Right cardiac atrium (tissue), 5 donors: ENCODE measurements around the gene ERC1. TPM values are rescaled to one million over a fixed set of nuclear protein-coding genes. Genes with fewer than 3 reads are reported as not detected.

Experiments used
- ATAC-seq, 2 donors: fragments of 200-7000 bp; cut with Tn5 transposase; one replicate each; pipeline versions ENCODE4 v1.8.0 to v1.9.1; 2020; ENCODE audit warnings: moderate library complexity in 2 of 2, mild to moderate bottlenecking in 1 of 2
- DNase-seq, 3 donors: peaks; one replicate each; pipeline ENCODE4 v3.0.0-alpha.2; 2020
- H3K27ac ChIP-seq: one replicate; pipeline ENCODE4 v1.5.1; 2013; ENCODE audit warnings: mild to moderate bottlenecking, low read length, control low read depth, moderate library complexity
- H3K27me3 ChIP-seq: one replicate; pipeline ENCODE4 v1.6.1; 2013; ENCODE audit not compliant: control insufficient read depth, insufficient read depth
- H3K4me1 ChIP-seq: one replicate; pipeline ENCODE4 v1.6.1; 2013; ENCODE audit warnings: low read length; ENCODE audit not compliant: control insufficient read depth, insufficient read depth
- H3K4me3 ChIP-seq: one replicate; pipeline ENCODE4 v1.5.1; 2013; ENCODE audit warnings: low read length, control low read depth
- H3K9me3 ChIP-seq: one replicate; pipeline ENCODE4 v1.6.1; 2013; ENCODE audit warnings: low read length; ENCODE audit not compliant: control insufficient read depth
- WGBS: extraction: QIAGEN DNeasy Blood & Tissue Kit; methylation state at CpG from one replicate; pipeline ENCODE4 v1.1.7; 2013; 5-methylcytosine and 5-hydroxymethylcytosine counted together
- intact Hi-C, 4 donors: fragments of 100-400 bp; cut with DNase I; formaldehyde crosslinking; loops; one replicate each; pipeline versions ENCODE4 v1.11.0 to v1.14.0; 2022 to 2023
- polyA plus RNA-seq: library from polyadenylated mRNA; stranded (reverse); fragments of 200-250 nt; gene quantifications from one replicate; pipeline ENCODE4 v1.2.3, GENCODE V29; 2013
- total RNA-seq, 4 donors: library from RNA; stranded (reverse); fragmentation: NEBNext Ultra II Directional; extraction: Animal tissue kit (Norgen Biotek cat#: 25700); gene quantifications; one replicate each; pipeline ENCODE4 v1.2.1, GENCODE V29; 2021
- donor health status: healthy with polysubstance abuse.
- donor health status: DM: no; HTN: yes; CAD: no.
- donor health status: DM: no; HTN: no; CAD: no.
- donor health status: DM: no; HTN: yes; CAD: no; lungs with severe emphysema.
- donor health status: DM: yes; HTN: yes; CAD: no.

The ERC1 gene
- total and polyA plus RNA-seq, 5 donors: 15.0 to 71.4 (median 62.9) TPM

DNA sequence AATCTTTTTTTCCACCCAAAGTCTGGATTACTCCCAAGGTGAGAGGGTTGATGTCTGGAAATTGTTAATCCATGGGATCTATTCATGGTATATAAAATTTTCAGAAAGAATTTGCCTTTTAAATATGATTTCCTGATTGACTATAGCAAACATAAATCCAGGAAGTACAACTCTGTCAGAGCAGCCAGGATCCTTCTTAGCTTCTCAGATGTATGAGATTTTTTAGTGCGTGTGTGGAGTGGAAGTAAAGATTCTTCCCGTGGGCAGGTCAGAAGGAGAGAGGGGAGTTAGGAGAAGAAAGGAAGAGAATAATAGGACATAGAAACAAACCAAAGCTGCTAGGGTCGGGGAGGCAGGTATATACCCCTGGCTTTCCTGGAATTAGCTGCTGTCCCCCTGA lies 444.0 kb downstream of the ERC1 start:
- H3K9me3 ChIP-seq: no peaks in the 10 kb centered on the region
- ATAC-seq (no peak), DNase-seq (no peak)
- no peaks in the 10 kb centered on the region for H3K27me3 ChIP-seq
- H3K4me1 ChIP-seq: no peaks in the 10 kb centered on the region
- intact Hi-C loops: no loop called here
- H3K27ac ChIP-seq: no peak overlapping the region
- no peak overlapping the region for H3K4me3 ChIP-seq
- 71% methylated on average over 3 of the region's 3 CpGs for WGBS

DNA sequence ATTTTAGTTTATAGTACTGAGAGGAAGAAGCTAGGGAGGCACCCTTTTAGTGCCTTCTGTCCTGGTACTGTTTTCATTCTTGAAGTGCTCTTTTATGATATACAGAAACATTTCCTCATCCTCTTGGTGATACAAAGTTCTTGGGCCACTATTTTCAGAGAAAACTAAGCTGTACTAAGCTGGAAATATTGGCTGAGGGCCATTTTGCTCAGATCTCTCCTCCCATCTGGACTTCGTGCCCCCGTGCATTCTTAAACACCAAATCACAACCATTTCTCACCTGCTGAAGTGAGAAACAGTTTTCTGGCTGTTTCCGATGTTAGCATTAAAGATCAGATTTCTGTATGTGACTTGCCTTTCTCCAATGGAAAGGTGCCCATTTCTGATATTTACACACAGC lies 444.4 kb downstream of the ERC1 start:
- ATAC-seq: no peak
- WGBS: 50% methylated on average over 3 of the region's 3 CpGs
- H3K4me1 ChIP-seq: no peaks in the 10 kb centered on the region
- no peak overlapping the region for H3K4me3 ChIP-seq
- intact Hi-C loops: no loop called here
- no peaks in the 10 kb centered on the region for H3K9me3 ChIP-seq
- no peak for DNase-seq
- no peak overlapping the region for H3K27ac ChIP-seq
- H3K27me3 ChIP-seq: no peaks in the 10 kb centered on the region

DNA sequence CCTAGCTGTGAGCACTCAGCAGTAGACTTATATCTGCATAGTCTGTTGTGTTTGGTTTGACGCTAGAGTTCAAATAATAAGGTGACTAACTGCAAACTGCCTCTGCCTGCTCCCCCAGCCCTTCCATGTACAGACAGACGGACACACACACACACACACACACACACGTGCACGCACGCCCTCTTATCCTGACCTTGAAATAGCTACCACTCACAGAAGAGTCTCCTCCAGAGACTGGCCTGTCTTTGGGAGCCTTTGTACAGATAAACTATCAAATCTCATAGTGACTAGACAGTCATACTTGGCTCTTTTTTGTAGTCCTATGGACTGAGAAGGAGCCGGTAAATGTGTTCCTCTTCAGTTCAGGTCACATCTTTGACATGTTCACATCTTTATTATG lies 445.0 kb downstream of the ERC1 start:
- Histone ChIP-seq H3K4me3 (no peak overlapping the region), H3K27ac (no peak overlapping the region), H3K27me3 (no peaks in the 10 kb centered on the region), H3K4me1 (no peaks in the 10 kb centered on the region), H3K9me3 (no peaks in the 10 kb centered on the region)
- intact Hi-C loops: no loop called here
- peak in 2 of 3 donors; percentile 44 to 52 for DNase-seq
- 72% methylated on average over 6 of the region's 6 CpGs for WGBS
- ATAC-seq: peak; percentile 26 to 63

DNA sequence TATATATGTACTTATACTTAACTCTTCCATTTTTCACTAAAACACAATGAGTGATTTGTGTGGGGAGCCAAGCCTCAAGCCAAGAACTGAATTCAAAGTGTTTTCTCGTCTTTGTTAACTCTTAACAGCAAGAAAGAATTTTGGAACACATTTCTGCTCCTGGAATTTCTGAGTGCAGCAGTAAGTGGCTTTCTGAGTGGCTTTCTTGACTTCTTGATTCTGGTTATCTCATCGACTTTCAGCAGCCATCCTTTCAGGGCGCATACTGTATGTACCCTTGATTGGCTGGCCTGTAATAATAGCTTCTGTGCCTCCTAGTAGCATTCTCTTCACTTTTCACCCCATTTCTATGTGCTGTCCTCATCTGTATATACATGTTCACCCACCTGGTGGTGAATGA lies 446.0 kb downstream of the ERC1 start:
- 58% methylated on average over 3 of the region's 3 CpGs for WGBS
- intact Hi-C loops: no loop called here
- H3K4me3 ChIP-seq: no peak overlapping the region
- DNase-seq (no peak), ATAC-seq (no peak)
- no peak overlapping the region for H3K27ac ChIP-seq
- no peaks in the 10 kb centered on the region for H3K27me3 ChIP-seq
- H3K4me1 ChIP-seq: no peaks in the 10 kb centered on the region
- H3K9me3 ChIP-seq: no peaks in the 10 kb centered on the region

DNA sequence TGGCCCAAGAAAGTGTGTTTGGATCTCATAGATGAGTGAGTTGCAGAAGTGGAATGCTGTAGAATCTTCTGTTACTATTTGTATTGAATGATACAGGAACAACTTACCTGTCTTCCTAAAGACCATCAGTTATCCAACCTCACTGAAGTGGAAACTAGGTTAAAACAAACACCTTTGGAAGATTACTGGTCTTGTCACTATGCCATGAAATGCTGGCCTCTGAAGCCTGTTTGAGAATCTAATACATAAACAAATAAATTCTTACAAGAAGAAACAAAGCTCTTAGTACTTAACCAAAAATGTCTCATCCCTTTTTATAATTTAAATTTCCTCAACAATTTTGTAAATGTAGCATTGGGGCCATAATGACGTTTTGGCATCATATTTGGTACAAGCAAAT lies 448.2 kb downstream of the ERC1 start:
- DNase-seq (no peak), ATAC-seq (no peak)
- H3K4me3 ChIP-seq: no peak overlapping the region
- WGBS: 57% methylated on average over 1 of the region's 1 CpG
- no peaks in the 10 kb centered on the region for H3K4me1 ChIP-seq
- no peak overlapping the region for H3K27ac ChIP-seq
- no peaks in the 10 kb centered on the region for H3K27me3 ChIP-seq
- H3K9me3 ChIP-seq: no peaks in the 10 kb centered on the region
- intact Hi-C loops: no loop called here

DNA sequence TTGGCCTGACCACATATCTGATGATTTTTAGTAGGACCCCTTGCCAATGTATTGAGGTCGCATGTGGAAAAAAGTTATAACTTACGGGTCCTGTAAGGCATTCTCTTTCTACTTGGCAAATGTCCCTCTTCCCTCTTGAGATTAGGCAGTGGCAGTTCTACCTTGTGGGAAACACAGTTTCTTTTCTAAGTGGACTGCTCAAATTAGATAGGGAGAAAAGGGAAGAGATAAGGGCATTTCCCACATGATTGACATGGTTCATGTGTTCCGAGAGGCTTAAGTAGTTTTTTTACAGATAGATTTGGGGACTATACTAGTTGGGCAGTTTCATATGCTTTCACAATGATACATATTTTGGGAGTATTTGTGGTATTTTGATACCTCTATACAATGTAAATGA lies 448.7 kb downstream of the ERC1 start:
- 45% methylated on average over 3 of the region's 3 CpGs for WGBS

DNA sequence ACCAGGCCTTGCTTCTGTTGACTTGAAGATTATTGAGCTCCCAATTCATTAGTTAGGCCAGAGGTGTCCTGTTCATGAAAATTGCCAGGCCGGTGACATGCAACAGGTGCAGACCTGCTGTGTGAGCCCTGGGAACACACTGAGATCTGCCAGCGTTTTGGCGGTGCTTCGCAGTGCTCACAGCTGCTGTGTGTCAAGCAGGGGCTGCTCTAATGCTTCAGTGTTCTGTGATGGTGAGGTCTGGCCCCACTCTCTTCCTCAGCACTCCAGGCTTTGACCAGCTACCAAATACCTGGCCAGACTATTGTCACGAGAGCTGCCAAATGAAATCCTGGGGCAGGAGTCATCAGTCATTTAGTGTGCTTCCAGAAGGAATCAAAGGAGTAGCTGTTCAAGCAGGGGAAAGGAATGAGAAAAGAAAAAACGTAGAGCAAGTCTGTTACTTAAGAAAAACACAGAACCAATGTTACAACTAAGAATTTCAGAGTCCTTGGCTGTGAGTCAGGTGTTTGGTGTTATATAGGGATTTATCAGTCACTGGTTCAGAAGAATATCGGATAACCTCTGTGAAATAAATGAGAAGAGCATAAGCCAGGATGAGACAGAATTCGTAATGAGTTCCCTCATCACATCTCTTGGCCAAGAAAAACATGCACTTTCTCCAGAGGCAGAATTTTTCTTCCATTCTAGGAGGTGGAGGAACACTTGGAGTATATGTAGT lies 452.6 kb downstream of the ERC1 start:
- peak; percentile 45 to 71 for ATAC-seq
- H3K27me3 ChIP-seq: no peaks in the 10 kb centered on the region
- WGBS: 58% methylated on average over 8 of the region's 8 CpGs
- H3K9me3 ChIP-seq: no peaks in the 10 kb centered on the region
- no peak overlapping the region for H3K27ac ChIP-seq
- no peaks in the 10 kb centered on the region for H3K4me1 ChIP-seq
- no peak for DNase-seq
- intact Hi-C loops: no loop called here
- peak overlapping the region; percentile 29 for H3K4me3 ChIP-seq

More for the DNA sequence above, 448.7 kb downstream of the ERC1 start:
- intact Hi-C loops: no loop called here
- H3K4me1 ChIP-seq: no peaks in the 10 kb centered on the region
- H3K9me3 ChIP-seq: no peaks in the 10 kb centered on the region
- H3K4me3 ChIP-seq: no peak overlapping the region
- ATAC-seq: no peak
- no peak for DNase-seq
- no peaks in the 10 kb centered on the region for H3K27me3 ChIP-seq
- no peak overlapping the region for H3K27ac ChIP-seq

DNA sequence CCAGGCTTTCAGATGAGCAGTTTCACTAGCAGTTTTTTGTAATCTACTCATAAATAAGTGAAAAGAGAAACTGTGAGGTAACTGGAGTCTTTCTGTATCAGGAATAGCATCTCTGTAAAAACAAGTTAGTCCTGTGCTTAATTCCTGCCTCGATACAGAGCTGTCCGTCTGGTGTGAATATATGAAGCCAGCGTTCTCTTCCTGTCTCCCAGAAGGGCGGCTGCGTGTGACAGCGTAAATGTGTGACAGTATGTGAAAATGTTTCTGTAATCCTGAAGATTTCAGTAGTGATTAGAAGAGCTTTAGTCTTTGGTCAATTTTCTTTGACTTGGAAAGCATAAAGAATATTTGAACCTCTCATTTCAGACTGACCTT lies 453.1 kb downstream of the ERC1 start:
- no peaks in the 10 kb centered on the region for H3K4me1 ChIP-seq
- no peaks in the 10 kb centered on the region for H3K9me3 ChIP-seq
- H3K27ac ChIP-seq: no peak overlapping the region
- ATAC-seq (peak in 1 of 2 donors; percentile 56), DNase-seq (no peak)
- intact Hi-C loops: no loop called here
- H3K27me3 ChIP-seq: no peaks in the 10 kb centered on the region
- 62% methylated on average over 6 of the region's 6 CpGs for WGBS
- peak overlapping the region; percentile 29 for H3K4me3 ChIP-seq

DNA sequence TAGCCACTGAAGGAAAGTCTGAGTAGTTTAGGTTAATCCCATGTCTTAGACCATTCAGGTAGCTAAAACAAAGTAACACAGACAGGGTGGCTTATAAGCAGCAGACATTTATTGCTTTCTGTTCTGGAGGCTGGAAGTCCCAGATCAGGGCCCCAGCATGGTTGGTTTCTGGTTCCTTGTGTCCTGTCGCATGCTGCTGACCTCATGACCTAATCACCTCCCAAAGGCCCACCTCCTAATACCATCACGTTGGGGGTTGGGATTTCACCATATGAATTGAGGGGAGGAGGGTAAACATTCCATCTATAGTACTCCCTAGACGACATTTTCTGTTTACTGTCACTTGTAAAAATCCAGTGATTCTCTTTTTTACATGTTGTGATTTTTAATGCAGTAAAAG lies 454.8 kb downstream of the ERC1 start:
- ATAC-seq: no peak
- Histone ChIP-seq H3K4me1 (no peaks in the 10 kb centered on the region), H3K27ac (no peak overlapping the region), H3K4me3 (no peak overlapping the region), H3K27me3 (no peaks in the 10 kb centered on the region), H3K9me3 (no peaks in the 10 kb centered on the region)
- WGBS: 63% methylated on average over 3 of the region's 3 CpGs
- no peak for DNase-seq
- intact Hi-C loops: no loop called here

DNA sequence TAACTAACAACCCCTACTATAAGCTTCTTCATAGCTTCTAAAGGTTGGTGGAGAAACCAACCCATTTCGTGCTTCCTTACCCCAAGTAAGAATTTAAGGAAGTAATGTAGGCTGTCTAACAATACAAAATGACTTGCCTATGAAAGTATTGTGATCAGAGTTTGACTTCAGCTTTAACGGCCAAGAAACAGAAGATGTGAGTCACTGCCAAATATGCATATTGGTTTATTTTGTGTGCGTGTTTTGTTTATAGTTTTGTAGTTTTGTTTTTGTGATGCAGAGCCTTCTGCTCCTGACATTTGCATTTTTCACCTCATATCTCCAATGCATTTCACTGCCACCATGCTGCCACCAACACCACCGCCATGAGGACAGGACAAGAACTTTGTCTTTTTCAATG lies 457.3 kb downstream of the ERC1 start:
- DNase-seq (no peak), ATAC-seq (no peak)
- H3K4me3 ChIP-seq: no peak overlapping the region
- H3K4me1 ChIP-seq: no peaks in the 10 kb centered on the region
- H3K27ac ChIP-seq: no peak overlapping the region
- no peaks in the 10 kb centered on the region for H3K9me3 ChIP-seq
- intact Hi-C loops: no loop called here
- WGBS: 90% methylated on average over 4 of the region's 4 CpGs
- no peaks in the 10 kb centered on the region for H3K27me3 ChIP-seq

DNA sequence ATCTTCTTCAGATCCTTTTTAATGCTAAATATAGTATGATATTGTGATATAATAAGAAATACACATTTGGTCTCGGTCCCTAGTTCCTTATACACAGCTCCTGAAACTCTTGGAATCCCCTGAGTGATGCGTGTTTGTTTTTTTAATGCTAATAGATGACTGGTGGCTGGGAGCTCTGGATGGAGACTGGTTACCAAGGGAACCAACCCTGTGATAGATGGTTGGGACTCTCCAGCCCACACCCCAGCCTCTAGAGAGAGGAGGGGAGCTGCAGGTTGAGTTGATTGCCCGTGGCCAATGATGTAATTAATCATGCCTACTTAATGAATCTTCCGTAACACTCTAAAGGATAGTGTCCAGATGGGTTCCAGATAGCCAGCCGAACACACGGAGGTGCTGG lies 462.8 kb downstream of the ERC1 start:
- Histone ChIP-seq H3K27me3 (no peaks in the 10 kb centered on the region), H3K9me3 (no peaks in the 10 kb centered on the region), H3K4me3 (no peak overlapping the region), H3K27ac (no peak overlapping the region), H3K4me1 (peaks cover 4% of the 10 kb centered on the region)
- DNase-seq: no peak
- 89% methylated on average over 6 of the region's 6 CpGs for WGBS
- no peak for ATAC-seq
- intact Hi-C loops: no loop called here

DNA sequence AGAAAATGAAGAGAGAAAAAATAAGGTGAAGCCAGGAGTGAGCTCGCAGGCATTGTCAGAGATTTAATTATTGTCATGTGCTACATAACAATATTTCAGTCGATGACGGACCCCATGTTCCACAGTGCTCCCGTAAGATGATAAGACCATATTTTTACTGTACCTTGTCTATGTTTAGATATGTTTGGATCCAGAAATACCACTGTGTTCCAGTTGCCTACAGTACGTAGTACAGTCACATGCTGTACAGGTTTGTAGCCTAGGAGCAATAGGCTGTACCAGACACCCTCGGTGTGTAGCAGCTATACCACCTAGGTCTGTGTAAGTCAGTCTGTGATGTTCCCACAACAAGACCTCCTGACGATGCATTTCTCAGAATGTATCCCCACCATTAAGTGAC lies 465.9 kb downstream of the ERC1 start:
- Histone ChIP-seq H3K9me3 (no peaks in the 10 kb centered on the region), H3K4me1 (peaks cover 4% of the 10 kb centered on the region), H3K27ac (peak overlapping the region; percentile 37), H3K4me3 (no peak overlapping the region), H3K27me3 (no peaks in the 10 kb centered on the region)
- no peak for DNase-seq
- ATAC-seq: peak in 1 of 2 donors; percentile 33
- WGBS: 85% methylated on average over 7 of the region's 7 CpGs
- intact Hi-C loops: no loop called here
